GM19351 (cell line): Measurements from ENCODE around the gene TTLL1.
"Not testable (repeated sequence)": the region's sequence is repeated elsewhere in the genome, so short reads cannot be mapped to it uniquely, and the experiment has no call there.

ENCODE experiments used
- ATAC-seq: cut with Tn5 transposase; IDR thresholded peaks from one replicate; pipeline ENCODE4 v1.9.1; 2021; ENCODE audit warnings: mild to moderate bottlenecking, moderate library complexity; ENCODE audit not compliant: unreplicated experiment

The TTLL1 gene

DNA sequence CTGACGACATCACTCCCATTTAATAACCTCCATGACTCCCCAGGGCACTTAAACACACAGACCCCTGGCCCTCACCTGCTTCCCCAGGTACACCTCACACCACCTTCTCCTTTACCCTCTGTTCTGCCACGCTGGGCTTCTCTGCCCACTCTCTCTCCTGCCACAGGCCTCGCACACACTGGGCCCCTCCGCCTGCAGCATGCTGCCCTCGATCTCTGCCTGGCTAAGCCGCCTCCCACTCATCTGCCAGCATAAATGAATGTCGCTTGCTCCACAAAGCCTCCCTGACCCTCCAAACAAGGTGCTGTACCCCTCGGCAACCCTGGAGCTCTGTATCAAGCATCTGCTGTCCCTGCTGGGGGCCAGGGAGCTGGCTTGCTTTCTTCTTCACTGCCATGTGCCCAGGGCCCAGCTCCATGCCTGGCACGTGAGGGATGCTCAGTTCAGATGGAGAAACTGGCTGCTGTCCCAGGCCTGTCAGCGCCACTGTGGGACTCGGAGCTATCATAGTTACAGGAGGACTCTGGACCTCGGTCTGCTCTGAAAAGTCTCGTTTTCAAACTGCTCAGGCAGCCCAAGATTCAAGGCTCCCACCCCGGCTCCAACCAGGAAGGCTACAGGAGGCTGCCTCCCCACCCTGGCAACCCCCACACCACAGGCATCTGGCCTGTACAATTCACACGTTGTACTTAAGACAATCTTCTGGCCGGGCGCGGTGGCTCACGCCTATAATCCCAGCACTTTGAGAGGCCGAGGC is 11.9 kb downstream of the TTLL1 start:
- ATAC-seq = no peak

DNA sequence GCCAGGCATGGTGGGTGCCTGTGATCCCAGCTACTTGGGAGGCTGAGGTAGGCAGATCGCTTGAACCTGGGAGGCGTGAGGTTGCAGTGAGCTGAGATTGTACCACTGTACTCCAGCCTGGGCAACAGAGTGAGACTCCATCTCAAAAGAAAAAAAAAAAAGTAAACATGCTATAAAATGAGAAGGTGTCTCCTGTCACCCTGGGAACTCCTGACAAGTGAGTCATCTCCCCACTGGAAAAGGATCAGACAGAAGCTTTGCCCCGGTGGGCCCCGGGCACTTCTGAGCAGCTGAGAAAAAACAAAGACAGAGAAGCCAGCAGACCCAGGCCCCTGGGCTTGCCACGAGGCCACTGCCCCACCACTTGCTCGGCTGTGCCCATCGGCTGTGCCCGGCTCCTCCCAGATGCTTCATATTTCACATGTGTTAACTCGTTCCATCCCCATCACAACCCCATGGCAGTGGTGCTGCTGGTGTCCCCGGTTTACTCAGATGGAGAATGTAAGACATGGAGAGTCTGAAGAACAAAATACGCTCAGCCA is 22.3 kb downstream of the TTLL1 start:
- no peak for ATAC-seq

- no peak for ATAC-seq
Measured at GRCh38 chr22:43066134-43066533, 23.1 kb downstream of the TTLL1 start.

DNA sequence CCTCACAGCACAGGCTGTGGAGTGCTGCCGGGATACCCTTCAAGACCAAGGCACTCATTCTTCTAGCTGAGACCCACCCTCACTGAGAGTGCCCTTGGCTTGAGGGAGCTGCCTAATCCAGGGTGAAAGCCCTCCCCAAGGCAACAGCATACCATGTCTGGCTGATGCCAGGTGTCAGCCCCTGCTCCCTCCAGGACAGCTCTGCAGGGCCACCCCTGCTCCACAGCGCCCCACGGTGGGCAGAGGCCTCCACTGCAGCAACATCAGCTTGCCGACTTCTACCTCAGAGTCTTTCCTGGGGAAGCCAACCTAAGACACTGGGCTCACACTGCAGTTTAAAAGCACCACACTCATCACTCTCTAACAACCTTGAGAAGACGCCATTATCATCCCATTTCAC is 29.0 kb downstream of the TTLL1 start:
- no peak for ATAC-seq

GRCh38 chr22:43057641-43058040 is 31.6 kb downstream of the TTLL1 start:
- ATAC-seq = no peak

GRCh38 chr22:43053176-43053575 is 36.0 kb downstream of the TTLL1 start:
- ATAC-seq = no peak

DNA sequence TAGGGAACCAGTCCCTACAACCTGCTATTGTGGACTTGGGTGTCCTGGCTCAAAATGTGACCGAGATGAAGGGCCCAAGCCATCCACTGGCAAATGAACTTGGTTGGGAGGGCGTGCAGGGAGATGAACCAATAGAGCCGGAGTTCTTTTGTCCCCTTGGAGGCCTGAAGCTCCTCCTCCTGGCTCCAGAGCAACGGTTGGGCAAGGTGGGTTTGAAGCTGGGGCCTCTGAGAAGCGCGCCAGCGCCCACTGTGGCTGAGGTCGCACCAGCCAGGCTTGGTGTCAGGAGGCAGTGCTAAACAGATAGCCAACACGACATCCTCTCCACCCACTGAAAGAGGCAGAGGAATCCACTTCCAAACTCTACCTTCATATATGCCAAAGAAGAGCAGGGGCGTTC is 38.2 kb downstream of the TTLL1 start:
- ATAC-seq = no peak

DNA sequence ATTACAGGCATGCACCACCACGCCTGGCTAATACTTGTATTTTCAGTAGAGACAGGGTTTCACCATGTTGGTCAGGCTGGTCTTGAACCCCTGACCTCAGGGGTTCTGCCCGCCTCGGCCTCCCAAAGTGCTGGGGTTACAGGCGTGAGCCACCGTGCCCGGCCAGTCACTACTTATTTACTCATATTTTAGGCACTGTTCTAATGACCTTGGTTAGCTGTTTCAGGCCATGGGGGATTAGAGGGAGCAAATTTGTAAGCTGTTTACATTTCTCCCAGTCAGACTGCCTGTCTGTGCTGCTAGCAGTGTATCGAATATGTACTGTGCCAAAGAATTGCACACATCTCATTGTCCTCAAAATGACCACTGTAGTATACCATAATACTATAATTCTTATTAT is 41.6 kb downstream of the TTLL1 start:
- no peak for ATAC-seq

GRCh38 chr22:43044290-43044712 is 44.9 kb downstream of the TTLL1 start:
- no peak for ATAC-seq

GRCh38 chr22:43042101-43042780 is 47.0 kb downstream of the TTLL1 start:
- ATAC-seq = no peak

GRCh38 chr22:43039800-43040199 is 49.4 kb downstream of the TTLL1 start:
- no peak for ATAC-seq

DNA sequence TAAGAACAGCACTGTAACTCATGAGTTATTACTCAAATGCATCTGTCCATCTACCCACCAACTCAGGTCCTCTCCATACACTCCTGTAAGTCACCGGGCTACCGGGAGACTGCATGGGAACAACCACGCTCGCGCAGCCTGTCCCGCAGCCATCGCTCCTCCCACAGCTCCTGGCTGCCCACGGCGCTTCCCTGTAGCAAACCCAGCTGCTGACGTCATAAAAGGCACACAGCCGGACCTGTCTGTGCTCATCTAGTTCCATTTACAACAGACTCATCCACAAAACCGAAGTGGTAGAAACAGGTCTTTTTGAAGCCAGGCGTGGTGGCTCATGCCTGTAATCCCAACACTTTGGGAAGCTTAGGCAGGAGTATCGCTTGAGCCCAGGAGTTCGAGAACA is 50.9 kb downstream of the TTLL1 start:
- no peak for ATAC-seq

- no peak for ATAC-seq
Measured at GRCh38 chr22:43036282-43036829, 52.8 kb downstream of the TTLL1 start.

GRCh38 chr22:43035250-43035649 is 53.9 kb downstream of the TTLL1 start:
- ATAC-seq = no peak

DNA sequence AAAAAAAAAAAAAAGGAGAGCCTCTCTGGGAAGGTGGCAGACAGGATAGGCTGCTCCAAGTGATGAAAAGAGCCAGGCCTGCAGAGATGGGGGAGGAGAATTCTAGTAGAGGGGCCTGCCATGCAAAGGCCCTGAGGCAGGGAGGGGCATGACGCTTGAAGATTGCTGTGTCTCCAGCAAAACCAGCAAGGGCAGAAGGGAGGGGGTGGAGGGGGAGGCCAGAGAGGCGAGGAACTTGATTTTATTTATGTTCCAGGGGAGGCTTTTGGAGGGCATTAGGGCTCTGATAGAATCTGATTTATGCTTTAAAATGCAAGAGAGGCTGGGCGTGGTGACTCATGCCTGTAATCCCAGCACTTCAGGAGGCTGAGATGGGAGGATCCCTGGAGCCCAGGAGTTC is 57.6 kb downstream of the TTLL1 start:
- ATAC-seq = no peak

- ATAC-seq = no peak
Measured at GRCh38 chr22:43018615-43019014, 70.6 kb downstream of the TTLL1 start.

- ATAC-seq = no peak
Measured at GRCh38 chr22:43017525-43018460, 71.4 kb downstream of the TTLL1 start.

DNA sequence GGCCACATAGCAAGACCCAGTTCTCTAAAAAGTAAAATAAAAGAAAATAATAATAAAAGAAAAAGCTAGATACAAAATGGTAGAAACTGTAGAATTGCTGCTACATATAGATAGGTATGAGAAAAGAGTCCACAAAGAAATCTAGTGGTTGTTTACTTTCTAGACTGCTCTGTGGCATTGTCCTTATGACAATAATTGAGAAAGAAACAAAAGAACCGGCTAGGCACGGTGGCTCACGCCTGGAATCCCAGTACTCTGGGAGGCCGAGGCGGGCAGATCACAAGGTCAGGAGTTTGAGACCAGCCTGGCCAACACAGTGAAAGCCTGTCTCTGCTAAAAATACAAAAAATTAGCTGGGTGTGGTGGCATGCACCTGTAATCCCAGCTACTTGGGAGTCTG is 73.0 kb downstream of the TTLL1 start:
- ATAC-seq = not testable (repeated sequence)

GRCh38 chr22:43015677-43016042 is 73.5 kb downstream of the TTLL1 start:
- ATAC-seq = no peak

DNA sequence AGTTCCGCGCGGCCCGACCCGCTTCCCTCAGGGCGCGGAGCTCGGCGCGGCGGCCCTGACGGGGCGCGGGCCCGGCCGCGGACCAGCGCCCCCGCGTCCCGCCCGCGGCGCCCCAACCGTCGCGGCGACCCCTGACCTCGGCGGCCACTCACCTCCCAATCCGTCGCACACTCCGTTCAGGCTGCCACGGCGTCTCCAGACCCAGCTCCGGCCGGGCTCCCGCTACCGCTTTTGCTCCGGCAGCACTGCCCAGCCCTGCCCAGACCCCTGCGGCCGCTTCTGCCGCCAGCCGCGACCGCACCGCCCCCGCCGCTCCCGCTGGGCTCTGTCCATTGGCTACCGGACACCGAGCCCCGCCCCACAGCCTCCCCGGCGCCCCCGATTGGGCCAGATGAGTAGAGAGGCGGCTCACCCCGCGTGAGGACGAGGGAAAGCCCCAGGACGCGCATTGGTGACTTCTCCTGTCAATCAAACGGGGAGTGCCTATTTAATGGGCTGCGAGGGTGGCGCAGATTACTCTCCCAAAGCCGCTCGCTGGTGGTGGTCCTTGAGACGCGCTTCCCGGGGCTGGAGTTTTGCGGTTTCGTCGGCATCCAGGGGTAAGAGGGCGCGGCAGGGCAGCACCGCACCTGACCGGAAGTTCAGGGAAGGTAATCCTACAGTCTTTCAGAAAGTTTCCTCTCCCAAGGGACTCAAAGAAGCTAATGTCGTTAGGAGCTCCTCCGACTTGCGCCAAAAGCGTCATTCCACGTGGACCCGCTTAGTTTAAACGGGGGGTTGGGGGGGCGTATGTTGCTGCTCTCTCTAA is 74.1 kb downstream of the TTLL1 start, which contains the start of gene PACSIN2:
Gene PACSIN2 (minus strand): TSS at position 281 of the 808 bp plus-strand sequence. CDS start 103,069 bp downstream, outside the sequence.
- peak; percentile 88 for ATAC-seq
